ENCODE results near the gene BMPER.

DNA sequence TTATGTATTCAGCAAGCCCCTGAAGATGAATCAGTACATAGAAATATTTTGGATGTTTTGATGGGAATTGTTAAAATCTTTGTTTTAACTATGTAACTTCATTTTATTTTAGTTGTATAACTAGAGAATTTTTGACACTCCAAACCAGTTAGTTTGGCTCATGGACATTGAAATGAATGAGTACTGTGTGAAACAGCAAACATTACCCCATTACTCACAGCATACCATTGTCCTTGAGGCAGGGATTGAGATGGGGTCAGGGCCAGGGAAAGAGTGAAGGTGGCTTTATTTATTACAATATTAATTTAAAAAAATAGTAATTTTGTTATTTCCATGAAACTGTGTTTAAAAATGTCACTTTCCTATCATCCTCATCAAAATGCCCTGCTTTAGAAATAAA, 4.8 kb upstream of the BMPER start:
- TF ChIP-seq, protein P1, sequence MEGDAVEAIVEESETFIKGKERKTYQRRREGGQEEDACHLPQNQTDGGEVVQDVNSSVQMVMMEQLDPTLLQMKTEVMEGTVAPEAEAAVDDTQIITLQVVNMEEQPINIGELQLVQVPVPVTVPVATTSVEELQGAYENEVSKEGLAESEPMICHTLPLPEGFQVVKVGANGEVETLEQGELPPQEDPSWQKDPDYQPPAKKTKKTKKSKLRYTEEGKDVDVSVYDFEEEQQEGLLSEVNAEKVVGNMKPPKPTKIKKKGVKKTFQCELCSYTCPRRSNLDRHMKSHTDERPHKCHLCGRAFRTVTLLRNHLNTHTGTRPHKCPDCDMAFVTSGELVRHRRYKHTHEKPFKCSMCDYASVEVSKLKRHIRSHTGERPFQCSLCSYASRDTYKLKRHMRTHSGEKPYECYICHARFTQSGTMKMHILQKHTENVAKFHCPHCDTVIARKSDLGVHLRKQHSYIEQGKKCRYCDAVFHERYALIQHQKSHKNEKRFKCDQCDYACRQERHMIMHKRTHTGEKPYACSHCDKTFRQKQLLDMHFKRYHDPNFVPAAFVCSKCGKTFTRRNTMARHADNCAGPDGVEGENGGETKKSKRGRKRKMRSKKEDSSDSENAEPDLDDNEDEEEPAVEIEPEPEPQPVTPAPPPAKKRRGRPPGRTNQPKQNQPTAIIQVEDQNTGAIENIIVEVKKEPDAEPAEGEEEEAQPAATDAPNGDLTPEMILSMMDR (IDR thresholded peaks at IDR 0.05; ENCODE audit: insufficient read depth, low read length, poor library complexity, severe bottlenecking): no peak
- no peak for TF ChIP-seq EZH2phosphoT487 (conservative IDR thresholded peaks at IDR 0.05; ENCODE audit: low read length)
